Islet precursor cell (in vitro differentiated cells): ENCODE data around the gene REM1.
"Not testable (repeated sequence)": the region's sequence is repeated elsewhere in the genome, so short reads cannot be mapped to it uniquely, and the experiment has no call there.

Experiments used
- DNase-seq: peaks from one replicate; pipeline ENCODE4 v3.0.0-alpha.2; 2018

Gene REM1, protein sequence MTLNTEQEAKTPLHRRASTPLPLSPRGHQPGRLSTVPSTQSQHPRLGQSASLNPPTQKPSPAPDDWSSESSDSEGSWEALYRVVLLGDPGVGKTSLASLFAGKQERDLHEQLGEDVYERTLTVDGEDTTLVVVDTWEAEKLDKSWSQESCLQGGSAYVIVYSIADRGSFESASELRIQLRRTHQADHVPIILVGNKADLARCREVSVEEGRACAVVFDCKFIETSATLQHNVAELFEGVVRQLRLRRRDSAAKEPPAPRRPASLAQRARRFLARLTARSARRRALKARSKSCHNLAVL

DNA sequence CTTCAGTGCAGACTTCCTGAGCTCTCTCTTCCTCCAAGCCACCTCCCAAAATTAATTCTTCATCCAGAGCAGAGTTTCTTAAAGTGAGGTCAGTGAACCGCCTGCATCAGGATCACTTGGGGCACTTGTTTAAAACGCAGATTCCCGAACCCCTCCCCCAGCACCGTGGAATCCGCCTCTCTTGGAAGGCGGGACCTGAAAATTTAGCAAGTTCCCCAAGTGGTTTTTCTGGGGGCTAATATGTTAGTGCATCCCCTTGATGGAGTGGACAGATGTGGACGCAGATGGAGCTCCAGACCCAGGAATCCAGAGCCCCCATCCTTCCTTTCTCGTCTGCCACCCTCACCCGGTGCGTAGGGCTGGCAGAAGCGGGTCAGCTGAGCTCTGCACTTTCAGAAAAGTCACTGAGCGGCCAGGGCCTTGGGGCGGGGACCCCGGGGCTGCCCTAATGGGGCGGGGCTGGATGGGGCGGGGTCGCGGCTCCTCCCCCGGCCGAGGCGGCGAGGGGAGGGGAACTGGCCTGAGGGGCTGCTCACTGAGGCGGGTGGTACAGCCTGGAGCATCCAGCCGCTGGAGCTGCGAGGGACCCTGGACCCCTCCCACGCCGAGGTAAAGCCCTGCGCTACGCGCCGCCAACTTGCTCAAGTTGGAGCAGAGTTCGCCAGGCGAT, at the start of gene REM1, which contains the start of gene DEFB124:
Gene REM1, plus strand, starts transcription at position 531 of the 670 bp plus-strand sequence. CDS start 1,158 bp downstream, outside the sequence.
Gene DEFB124, minus strand, starts transcription at position 370 of the 670 bp plus-strand sequence. CDS start 2,114 bp downstream, outside the sequence.
- DNase-seq: no peak

DNA sequence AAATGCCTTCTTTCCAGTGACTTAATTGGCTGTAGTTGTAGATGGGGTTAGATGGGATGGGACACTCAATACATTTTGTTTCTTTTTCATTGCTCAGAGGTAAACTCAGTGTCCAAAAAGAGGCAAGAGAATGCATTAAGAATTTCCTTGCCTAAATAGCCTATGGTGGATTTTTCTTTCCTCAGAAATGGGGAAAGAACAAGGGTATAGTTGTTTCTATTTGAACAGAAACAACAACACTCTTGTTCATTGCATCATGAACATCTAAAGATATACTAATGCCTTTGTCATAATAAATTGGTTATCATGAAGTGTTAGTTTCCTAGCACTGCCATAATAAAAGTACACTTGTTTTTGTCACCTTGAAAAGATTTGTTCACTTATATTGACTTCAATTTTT, 49.3 kb upstream of the REM1 start:
- no peak for DNase-seq

DNA sequence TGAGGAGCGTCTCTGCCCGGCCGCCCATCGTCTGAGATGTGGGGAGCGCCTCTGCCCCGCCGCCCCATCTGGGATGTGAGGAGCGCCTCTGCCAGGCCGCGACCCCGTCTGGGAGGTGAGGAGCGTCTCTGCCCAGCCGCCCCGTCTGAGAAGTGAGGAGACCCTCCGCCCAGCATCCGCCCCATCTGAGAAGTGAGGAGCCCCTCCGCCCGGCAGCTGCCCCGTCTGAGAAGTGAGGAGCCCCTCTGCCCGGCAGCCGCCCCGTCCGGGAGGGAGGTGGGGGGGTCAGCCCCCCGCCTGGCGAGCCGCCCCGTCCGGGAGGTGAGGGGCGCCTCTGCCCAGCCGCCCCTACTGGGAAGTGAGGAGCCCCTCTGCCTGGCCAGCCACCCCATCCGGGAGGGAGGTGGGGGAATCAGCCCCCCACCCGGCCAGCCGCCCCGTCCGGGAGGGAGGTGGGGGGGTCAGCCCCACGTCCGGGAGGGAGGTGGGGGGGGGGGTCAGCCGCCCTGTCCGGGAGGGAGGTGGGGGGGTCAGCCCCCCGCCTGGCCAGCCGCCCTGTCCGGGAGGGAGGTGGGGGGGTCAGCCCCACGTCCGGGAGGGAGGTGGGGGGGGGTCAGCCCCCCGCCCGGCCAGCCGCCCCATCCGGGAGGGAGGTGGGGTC, 48.1 kb upstream of the REM1 start:
- DNase-seq: not testable (repeated sequence)

DNA sequence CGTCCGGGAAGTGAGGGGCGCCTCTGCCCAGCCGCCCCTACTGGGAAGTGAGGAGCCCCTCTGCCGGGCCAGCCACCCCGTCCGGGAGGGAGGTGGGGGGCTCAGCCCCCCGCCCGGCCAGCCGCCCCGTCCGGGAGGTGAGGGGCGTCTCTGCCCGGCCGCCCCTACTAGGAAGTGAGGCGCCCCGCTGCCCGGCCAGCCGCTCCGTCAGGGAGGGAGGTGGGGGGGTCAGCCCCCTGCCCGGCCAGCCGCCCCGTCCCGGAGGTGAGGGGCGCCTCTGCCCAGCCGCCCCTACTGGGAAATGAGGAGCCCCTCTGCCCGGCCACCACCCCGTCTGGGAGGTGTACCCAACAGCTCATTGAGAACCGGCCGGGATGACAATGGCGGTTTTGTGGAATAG, 47.5 kb upstream of the REM1 start:
- not testable (repeated sequence) for DNase-seq

DNA sequence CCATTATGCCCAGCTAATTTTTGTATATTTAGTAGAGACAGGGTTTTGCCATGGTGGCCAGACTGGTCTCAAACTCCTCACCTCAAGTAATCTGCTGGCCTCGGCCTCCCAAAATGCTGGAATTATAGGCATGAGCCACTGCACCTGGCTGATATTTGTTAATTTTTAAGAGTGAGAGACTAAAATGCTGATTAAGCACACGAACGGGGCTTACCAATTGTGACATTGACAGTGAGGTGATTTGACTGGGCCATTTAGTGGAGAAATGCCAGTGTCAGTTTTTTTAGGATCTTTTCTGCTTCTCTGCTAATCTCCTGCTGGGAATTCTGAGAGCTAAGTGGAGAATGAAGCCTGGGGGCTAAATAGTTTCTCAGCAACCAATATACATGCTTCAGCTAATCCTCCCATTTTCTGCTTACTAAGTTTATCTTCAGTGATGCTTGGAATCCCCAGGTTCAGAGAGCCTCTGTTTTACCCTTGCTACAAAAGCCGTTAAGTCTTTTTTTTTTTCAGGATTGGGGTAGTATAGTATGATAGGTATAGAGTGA, 44.4 kb upstream of the REM1 start:
- no peak for DNase-seq

DNA sequence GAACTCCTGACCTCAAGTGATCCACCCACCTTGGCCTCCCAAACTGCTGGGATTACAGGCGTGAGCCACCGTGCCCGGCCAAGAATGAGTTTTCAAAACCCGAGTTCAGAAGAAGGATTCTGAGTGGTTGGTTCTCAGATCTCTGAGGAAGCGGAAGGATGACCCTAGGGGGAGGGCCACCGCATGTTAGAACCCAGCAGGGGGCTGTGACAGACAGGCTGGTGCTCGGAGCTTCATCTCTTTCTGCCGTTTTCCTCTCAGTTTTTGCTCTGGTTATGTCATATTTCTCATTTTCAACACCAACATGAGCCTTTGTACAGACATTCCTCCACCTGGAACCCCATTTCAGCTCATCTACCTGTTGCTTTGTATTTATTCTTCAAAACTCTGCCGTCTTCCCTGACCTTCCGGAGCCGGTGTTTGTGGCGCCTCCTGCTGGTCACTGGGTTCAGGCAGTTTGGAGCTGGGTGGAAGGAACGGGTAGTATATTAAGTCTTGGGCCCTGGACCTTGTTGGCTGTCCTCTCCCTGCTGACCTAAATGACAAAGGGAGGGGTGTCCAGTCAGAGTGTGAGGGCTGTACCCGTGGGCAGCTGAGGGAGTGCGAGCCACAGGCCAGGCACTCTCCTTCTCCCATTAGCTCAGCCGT, 35.0 kb upstream of the REM1 start, which contains the start of gene DEFB123:
Gene DEFB123, plus strand, starts transcription at position 621 of the 648 bp plus-strand sequence. CDS start 67 bp downstream, outside the sequence.
- no peak for DNase-seq

DNA sequence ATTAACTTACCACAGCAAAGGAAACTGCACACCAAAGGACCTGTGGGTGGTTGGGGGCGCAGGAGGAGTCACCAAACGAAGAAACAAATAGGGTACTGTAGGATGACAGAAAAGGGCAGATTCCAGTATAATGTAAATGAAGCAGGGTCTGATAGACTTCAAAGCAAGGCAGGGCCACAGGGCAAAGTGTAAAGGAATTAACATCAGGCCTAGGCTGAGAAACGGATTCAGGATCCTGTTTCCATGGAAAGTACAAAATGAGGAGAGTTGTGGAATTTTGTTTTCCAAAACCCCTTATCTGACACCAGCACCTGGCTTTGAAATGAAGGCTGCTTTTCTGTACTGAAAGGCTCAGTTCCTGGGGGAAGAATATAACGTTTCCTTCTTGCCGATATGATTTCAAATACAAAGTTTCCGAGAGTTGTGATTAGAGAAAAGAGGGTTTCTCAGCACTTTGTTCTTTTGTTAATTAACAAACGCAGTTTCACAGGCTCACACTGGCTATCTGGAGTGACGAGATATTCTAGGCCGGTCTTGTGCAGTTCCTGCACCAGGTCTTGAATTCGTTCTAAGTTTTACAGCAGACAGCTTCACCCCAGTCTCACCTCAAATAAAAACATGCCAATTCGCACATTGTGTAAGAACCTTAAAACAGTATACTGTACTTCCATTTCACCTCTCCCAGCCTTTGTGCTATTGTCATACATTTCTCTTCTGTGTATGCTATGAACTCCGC, 28.8 kb upstream of the REM1 start:
- no peak for DNase-seq

DNA sequence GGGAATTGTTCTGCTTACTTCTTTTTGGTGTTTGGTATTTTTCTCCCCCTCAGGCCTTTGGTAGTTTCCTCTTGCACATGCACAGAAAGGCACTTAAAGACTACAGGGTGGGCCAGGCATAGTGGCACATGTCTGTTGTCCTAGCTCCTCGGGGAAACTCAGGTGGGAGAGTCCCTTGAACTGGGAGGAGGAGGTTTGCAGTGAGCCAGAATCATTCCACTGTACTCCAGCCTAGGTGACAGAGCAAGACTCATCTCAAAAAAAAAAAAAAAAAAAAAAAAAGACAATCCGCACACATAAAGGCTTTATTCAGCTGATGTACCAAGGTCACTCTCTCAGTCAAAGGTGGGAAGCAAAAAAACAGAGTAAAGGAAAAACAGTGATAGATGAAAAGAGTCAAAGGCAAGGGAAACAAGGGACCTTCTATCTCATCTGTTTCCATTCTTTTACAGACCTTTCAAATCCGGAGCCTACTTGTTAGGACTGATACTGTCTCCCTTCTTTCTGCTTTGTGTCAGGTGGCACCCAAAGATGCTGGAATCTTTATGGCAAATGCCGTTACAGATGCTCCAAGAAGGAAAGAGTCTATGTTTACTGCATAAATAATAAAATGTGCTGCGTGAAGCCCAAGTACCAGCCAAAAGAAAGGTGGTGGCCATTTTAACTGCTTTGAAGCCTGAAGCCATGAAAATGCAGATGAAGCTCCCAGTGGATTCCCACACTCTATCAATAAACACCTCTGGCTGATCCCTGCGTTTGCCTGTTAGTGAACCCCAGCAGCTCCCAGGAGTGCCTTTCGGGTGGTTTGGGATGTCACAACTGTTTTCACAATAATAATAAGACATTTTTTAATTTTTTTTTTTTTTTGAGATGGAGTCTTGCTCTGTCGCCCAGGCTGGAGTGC, 25.3 kb upstream of the REM1 start:
- DNase-seq: no peak

DNA sequence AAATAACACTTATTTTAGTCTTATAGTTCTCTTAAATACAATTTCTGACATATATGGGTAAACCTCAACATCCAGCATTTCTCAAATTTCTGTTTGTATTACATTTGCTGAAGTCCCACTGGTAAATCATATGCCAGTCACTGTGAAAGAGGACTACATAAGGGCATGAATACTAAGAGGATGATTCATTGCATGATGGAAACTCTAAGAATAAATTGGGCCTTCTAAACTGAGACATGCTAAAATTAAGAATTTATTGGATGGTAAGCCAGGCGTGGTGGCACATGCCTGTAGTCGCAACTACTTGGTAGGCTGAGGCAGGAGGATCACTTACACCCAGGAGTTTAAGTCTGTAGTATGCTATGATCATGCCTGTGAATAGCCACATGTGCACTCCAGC, 22.5 kb upstream of the REM1 start:
- DNase-seq: no peak

DNA sequence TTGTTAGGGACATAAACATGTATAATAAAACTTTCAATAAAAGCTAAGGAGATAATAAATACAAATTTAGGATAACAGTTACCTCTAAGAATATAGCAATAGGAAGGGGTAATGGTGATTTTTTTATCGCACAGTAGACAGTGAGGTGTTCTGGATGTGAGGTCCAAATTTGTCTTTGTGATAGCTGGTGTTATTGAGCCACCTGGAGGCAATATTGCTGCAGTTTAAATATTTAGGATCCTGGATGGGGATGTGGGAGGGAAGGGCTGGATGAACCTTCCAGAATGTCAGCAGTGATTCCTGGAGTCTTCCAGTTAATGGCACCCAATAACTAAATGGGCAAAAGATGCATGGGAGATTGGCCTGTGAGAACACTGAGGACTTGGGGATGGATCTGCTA, 20.7 kb upstream of the REM1 start:
- no peak for DNase-seq

DNA sequence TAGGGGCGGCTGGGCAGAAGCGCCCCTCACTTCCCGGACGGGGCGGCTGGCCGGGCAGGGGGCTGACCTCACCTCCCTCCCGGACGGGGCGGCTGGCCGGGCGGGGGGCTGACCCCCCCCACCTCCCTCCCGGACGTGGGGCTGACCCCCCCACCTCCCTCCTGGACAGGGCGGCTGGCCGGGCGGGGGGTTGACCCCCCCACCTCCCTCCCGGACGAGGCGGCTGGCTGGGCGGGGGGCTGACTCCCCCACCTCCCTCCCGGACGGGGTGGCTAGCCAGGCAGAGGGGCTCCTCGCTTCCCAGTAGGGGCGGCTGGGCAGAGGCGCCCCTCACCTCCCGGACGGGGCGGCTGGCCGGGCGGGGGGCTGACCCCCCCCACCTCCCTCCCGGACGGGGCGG, 4.1 kb upstream of the REM1 start:
- not testable (repeated sequence) for DNase-seq

DNA sequence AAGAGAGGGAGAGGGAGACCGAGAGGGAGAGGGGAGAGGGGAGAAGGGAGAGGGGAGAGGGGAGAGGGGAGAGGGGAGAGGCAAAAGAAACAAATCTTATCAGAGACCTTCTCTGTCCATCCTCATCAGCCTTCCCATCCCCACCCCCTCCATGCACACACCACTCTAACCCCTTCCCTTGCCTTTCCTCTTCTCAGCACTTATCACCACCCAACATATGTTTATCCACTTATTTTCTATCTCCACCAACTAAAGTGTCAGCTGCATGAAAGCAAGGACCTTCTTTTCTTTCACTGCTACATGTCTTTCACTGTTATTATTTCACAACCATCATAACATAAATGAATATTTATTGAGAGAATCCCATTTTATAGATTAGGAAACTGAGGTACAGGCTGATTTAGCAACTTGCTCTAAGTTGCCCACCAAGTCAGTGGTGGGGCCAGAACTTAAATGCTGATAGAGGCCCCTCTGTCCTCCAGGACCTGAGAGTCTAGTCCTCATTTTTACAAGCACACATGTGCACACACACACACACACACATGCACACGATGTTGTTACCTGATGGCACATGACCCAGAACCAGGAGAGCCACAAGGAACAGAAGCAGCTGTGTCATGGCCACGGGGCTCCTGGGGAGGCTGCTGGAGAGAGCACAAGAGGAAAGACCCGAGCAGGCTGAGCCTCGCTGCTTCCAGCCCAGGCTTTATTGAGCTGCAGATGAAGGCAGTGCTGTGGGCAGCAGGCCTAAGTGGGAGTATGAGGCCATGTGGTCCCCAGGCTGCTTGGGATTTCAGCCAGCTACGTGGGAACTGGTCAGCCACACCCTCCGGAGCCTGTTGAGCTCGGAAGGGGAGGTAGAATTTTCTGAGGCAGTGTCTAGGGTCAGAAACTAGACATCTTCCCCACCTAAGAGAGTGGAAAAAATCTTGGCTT, 2.4 kb upstream of the REM1 start:
- DNase-seq: no peak

DNA sequence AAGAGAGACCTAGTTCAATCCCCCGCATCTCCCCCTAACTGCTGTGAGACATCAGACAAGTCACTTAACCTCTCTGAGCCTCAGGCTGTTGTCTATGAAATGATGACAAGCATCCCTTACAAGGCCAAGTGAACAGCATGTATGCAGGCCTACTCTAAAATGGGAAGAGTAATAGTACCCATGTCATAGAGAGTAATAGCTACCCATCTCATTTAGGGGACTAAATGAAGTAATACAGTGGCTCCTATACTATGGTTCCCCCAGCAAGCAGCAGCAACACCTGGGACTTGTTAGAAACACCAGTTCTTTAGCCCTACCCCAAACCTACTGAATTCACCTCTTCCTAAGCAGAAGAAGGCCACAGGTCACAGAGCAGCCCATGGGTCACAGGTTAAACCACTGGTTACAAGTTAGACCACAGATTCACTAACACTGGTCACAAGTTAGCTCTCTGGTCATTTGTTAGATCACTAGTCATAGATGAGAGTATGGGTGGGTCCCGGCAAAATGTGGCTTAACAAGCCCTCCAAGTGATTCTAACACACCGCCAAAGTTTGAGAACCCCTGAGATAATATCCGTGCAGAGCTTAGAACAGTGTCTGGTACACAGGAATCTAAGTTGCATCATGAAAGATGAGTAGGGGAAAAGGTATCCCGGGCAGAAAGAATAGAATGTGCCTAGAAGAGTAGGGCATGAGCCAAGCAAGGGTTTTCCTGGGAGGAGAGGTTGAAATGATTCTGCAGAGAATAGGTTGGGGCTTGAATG, 1.6 kb upstream of the REM1 start:
- DNase-seq: no peak

DNA sequence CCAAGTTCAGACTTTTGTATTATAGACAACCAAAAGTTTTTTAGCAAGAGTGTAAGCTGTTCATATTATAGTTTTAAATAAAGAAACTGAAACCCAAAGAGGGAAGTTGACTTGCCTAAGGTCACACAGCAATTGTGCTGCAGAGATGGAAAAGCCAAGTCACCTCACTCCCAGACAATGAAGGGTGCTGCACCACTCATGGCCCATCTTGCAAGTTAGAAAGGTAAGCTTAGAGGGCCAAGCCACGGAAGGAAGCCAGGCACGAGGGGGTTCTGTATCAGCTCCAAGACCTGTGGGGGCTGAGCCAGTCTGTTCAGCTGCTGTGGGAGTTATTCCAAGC, 1.0 kb upstream of the REM1 start:
- DNase-seq: no peak

DNA sequence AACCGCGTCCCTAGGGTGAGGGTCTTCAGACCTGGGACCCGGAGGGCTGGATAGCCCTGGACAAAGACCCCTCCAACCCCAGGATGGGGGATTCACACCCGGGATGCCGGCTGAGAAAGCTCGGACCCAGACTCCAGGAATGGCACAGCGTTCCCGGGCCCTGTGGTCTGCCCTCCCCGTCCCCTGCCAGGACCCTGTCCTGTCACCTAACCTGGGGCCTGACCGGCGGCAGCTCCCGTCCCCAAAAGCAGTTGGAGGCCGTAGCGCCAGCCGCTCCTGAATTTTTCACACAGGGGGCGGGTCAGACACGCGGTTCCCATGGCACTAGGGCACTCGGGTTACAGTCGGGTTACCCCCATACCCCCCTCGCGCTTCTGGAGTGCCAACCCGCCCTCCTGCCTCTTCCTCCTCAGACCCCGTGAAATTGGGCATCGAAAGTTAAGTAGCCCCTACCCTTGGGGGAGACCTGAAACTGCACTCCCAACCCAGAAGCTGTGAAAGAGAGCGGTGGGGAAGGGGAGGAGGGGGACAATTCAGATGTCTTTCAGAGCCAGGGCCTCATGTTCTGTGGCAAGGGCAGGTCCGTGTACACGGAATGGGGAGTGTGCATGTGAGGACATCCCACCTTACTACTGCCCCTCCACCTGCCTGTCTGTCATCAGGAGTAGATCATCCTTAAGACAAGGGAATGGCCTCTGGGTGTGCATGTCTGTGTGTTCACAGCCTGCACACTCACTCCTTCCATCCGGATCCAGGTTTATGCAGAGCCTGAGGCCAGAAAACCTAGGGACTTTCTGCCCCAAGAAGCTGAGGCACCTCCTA, 595 bp downstream of the REM1 start:
- DNase-seq: no peak

DNA sequence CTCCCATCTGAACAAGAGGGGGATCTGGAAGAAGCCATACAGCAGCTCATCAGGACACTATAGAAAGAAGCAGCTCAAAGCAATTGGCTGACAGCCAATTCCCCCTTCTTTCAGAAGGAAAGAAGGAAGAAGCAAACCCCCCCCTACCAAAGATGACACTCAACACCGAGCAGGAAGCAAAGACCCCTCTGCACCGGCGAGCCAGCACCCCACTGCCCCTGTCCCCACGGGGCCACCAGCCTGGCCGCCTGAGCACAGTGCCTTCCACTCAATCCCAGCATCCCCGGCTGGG, 1.2 kb downstream of the REM1 start:
- DNase-seq: no peak

DNA sequence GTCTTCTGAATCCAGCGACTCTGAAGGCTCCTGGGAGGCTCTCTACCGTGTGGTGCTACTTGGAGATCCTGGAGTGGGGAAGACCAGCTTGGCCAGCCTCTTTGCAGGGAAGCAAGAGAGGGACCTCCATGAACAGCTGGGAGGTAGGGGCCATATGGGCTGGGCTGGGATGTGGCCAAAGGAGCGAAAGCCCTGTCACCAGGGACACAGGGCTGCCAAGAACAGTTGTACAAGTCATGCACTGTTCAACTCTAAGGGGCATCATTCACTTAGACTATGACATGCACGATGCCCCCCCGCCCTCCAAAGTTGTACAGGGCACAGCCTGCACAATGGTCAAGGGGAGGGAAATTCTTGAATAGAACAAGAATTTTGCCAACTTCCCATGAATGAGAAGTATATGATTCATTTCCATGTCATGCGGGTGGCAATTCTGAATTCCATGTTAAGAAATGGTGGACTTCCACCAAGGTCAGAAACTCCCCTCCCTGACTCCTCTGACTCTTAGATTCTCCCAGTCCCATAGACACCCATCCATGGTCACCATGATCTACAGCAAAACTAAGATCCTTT, 1.6 kb downstream of the REM1 start:
- no peak for DNase-seq

DNA sequence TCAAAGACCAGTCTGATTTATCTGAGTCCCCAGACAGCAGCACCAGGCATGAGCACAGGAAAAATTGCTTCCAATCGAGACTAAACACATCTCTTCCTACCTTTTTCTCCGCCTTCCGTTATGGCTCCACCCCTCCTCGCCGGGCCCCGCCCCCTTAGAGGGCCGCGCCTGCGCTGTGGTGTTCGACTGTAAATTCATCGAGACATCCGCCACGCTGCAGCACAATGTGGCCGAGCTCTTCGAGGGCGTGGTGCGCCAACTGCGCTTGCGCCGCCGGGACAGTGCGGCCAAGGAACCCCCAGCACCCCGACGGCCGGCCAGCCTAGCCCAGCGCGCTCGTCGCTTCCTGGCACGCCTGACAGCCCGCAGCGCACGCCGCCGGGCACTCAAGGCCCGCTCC, 8.9 kb downstream of the REM1 start:
- DNase-seq: no peak
